GM08714 (cell line): ENCODE measurements around the gene TSHZ2.
"Not testable (repeated sequence)": the region's sequence is repeated elsewhere in the genome, so short reads cannot be mapped to it uniquely, and the experiment has no call there.

Experiments used
- H3K4me3 ChIP-seq: fragments of 200-500 bp; sonication (Bioruptor generic); 2 replicates; pipeline ENCODE4 v1.5.1; 2014; ENCODE audit warnings: mild to moderate bottlenecking, low read length, inconsistent platforms
- ZNF274 ChIP-seq: IDR thresholded peaks from 2 replicates; pipeline ENCODE4 v1.6.1; 2012; ENCODE audit warnings: mild to moderate bottlenecking, low read depth, low read length

The TSHZ2 gene

DNA sequence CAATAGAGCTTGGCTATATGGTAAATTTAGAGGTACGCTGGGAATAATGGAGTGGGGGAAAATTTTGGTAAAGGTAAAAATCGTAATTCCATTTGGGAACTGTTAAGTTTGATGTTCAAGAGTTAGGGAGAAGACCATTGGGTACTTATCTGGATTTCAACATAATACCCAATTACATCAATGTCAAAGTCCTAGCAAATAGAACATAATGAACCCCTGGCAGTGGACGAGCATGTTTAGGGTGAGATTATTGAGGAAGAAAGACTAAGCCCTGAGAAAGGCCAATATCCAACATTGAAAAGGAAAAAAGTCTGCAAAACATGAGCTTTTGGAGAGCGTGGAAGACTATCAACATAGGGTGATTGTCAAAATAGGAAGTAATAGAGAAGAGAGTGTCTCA, 106.6 kb downstream of the TSHZ2 start:
- TF ChIP-seq ZNF274 = no peak
- no peak overlapping the region for H3K4me3 ChIP-seq

DNA sequence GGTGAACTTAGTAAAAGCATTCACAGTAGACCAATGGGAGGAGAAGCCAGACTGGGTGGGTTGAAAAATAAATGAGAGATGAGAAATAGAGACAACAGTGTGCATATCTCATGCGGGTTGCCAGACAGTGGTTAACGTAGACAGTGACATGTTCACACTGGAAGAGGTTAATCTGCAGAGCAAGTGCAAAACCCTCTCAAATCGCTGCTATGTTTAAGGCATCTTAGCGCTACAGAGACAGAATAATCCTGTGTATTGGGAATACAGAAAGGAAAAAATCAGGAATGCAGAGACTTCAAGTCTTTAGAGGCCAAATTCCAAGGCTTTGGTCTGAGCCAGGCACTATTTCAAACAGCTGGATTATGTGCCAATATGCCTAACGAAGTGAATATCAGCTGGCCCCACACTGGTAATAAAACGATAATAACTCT, 107.1 kb downstream of the TSHZ2 start:
- TF ChIP-seq ZNF274 = no peak
- H3K4me3 ChIP-seq = no peak overlapping the region

DNA sequence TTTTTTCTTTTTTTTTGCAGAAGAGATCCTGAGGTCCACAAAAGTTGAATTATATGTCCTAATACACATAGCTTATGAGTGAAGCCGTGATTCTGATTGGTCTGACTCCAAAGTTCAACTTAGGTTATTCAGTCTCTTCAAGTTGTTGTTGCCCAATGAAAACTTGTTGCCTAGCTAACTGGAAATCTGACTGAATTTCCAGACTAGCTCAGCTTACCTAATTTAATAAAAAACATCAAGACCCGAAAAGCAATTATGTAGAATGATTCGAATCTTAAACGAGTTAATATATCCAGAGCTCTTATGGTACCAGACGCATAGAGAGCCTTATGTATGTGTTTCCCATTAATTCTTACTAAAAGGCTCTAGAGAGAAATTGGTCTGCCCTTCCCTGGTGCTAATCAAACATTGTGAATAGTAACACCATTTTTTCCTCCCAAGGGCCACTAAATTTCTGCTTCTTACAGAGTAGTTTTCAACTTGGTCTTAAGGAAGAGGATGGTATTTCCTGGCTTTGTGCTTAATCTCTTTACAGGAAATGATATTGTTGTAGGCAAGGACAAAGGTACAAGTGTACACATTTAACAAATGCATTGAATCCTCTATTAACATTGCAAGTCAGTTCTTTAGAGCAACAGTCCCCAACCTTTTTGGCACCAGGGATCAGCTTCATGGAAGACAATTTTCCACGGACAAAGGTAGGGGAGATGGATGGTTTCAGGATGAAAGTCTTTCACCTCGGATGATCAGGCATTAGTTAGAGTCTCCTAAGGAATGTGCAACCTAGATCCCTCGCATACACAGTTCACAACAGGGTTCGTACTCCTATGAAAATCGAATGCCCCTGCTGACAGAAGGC, 107.9 kb downstream of the TSHZ2 start:
- TF ChIP-seq ZNF274 = no peak
- H3K4me3 ChIP-seq = no peak overlapping the region

DNA sequence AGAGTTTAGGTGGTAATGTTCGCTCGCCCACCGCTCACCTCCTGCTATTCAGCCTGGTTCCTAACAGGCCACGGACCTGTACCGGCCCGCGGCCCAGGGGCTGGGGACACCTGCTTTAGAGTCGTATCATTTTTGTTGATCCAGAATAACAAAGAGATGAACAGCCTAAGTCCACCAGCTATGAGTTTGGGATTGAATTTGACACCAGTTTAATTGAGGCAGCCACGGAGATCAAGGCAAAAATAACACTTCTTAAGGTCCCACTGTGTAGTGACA, 108.5 kb downstream of the TSHZ2 start:
- no peak overlapping the region for H3K4me3 ChIP-seq
- no peak for TF ChIP-seq ZNF274

DNA sequence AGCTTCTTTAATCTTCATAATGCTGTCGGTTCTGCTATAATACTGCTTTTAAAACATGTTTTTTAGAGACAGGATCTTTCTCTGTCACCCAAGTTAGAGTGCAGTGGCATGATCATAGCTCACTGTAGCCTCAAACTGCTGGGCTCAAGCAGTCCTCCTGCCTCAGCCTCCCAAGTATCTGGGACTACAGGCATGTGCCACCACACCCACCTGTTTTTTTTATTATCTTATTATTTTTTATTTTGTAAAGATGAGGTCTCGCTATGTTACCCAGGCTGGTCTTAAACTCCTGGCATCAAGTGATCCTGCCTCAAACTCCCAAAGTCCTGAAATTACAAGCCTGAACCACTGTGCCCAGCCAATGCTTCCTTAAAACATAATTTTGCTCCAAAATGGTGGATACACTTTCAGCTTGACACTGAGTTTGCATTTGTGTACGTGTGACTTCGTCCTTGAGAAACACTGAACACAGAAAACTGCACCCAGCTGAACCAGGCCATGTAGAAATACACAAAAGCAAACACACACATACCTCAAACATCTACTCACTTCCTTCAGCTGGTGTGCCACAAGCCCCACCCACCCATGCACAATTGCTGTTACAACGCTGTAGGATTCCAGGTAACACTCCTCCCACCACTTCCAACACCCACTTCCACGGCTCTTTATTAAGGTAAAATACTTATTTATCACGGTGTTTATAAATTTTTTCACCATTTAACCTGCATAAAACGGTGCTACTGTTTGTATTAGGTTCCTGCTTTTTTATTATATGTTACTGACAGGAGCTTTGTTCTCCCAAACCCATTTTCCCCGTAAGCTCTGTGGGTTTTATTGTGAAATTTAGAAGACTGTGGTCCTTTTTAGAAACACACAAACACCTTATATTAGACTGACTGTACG, 109.1 kb downstream of the TSHZ2 start:
- TF ChIP-seq ZNF274 = no peak
- no peak overlapping the region for H3K4me3 ChIP-seq

DNA sequence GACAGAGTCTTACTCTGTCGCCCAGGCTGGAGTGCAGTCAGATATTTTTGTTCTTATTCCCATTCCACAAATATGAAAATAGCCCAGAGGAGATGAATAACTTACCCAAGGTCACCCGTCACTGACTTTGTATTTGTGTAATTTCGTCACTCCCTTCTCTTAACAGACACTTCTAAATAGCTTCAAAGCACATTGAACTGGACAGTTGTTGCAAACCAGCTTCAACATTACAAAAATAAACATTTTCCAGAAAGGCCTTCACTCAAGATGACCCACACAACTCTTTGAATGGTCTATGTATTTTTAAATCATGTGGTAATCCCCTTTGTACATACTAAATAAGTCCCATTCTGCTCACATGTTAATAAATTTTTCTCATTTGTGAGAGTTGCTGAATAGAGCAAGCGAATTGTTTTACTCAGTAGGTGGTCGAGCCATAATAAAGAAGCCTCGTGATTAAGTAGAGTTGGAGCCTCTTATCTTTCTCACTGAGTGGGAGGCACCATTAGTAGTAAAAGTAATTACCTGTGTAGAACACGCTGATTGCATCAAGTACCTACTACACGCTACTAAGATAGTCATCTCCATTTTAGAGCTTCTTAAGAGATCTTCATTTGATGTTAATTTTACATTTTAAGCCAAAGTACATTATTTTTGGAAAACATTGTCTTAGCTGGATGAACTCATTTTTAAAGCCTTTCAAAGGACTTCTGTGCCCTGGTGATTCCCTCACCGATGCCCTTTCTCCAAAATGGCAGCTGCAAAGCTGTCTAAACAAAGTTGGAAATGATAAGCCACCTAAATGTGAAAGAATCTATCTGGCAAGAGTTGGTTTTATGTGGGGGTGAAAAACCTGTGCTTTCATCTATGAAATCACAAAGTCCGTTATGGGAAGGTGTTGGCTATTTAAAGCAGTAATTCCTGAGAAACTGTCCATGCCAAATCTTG, 110.0 kb downstream of the TSHZ2 start:
- TF ChIP-seq ZNF274 = no peak
- H3K4me3 ChIP-seq = no peak overlapping the region

DNA sequence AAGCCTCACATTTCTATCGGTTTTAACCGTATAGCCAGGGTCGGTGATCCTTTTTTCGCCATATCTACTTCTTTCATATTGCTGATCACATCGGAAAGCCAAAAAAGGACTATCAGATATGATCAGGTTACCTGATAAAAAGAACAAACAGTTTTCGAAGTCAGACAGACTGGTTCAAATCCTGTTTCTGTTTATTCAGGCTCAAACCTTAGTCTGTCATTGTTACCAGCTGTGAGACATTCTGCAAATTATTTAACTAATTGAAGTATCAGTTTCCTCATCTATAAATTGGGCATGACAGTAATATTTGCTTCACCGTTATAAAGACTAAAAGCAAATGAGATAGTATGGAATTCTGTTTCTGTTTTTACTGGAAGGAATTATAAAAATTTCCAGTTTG, 111.3 kb downstream of the TSHZ2 start:
- TF ChIP-seq ZNF274 = no peak
- H3K4me3 ChIP-seq = no peak overlapping the region

DNA sequence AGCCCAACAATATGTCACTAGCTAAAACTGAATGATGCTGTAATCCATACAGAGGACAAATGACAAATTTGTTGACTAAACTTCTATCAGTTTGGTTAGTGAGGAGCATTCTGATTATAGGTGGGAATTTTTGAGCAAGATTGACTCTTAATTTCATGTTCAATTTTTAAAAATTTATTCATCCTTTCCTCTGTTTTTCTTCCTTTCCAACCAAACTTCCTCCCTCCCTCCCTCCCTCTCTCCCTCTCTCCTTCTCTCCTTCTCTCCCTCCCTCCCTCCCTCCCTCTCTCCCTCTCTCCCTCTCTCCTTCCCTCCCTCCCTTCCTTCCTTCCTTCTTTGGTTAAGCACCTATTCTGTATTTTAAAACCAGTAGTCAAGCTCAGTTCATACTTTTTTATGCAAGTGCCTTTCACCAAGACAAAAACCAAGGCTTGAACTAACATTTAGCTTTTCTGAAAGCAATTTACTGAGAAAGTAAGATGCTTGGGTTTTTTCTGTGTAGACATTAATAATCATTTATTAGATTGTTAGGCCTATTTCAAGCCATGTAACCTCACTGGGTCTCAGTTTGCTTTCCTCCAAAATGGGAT, 112.3 kb downstream of the TSHZ2 start:
- no peak overlapping the region for H3K4me3 ChIP-seq
- no peak for TF ChIP-seq ZNF274

DNA sequence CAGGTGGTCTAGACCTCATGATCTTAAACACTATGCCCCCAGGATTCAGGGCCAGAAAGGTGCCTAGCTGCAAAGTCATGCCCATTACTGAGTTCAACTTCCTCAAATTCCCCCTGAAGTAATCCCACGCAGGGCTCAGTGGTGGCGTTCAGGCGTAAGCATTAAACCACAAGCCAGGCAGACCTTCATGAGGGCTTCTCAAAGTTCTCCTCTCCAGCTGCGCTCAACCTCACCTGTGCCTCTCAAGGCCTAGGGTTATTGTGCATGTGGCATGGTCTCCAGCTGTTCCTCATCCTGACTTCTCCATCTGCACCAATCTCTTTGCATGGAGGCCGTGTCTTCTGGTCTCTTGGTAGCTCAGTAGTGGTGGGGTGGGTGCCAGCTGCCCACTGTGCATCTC, 113.6 kb downstream of the TSHZ2 start:
- TF ChIP-seq ZNF274 = no peak
- H3K4me3 ChIP-seq = no peak overlapping the region

DNA sequence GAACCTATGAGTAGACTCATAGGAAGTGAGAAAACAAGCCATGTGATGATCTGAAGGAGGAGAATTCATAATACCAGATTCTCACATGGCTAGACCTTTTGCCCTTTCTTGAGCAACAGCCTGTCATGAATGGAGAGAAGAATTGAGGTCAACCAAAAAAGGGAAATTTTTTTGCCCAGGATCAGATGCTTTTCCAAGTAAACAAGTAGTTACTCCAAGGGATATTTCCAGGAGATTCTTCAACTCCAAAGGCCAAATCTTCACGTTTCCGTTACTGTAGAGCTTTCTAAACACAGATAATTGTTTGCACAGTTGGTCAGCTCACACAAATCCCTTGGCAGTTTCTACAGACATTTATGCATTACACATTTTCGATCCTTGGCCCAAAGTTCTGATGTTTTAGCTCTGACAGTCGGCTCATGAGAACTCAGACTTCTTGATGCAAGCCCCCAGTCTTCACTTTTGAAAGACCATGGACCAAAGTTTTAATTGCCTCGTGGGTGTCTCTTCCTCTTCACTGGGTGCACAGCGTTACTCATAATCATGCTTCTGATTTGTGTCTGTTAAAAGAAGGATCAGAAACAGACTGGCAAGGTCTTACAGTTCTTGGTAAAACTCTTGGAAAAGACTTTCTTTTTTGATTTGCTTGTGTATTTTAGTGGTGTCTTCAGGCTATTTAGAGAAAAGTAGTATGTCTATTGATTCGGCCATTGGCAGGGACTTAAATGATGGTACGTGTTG, 115.0 kb downstream of the TSHZ2 start:
- no peak overlapping the region for H3K4me3 ChIP-seq
- no peak for TF ChIP-seq ZNF274

DNA sequence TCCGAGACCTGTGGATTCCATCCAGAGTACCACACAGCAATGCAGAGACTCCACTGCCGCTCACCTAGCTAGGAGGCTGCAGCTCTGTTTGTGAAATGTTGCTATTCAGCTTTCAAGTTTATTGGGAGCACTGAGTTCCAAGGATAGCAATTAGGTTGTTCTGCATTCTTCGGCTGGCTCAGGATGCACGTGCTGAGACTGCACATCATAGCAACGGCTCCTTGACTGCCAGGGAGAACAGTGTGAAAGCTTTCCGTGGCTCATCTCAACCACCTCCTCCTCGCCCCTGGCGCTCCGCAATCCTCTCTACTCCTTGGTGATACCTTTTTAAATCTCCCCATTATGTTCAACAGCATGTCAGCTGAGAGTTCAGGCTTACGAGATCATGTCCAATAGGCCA, 116.6 kb downstream of the TSHZ2 start:
- TF ChIP-seq ZNF274 = no peak

DNA sequence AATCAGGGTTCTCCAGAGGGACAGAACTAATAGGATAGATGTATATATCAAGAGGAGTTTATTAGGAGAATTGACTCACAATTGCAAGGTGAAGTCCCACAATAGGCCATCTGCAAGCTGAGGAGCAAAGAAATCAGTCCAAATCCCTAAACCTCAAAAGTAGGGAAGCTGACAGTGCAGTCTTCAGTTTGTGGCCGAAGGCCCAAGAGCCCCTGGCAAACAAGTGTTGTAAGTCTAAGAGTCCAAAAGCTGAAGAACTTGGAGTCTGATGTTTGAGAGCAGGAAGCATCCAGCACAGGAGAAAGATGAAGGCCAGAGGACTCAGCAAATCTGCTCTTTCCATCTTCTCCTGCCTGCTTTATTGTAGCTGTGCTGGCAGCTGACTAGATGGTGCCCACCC, 117.7 kb downstream of the TSHZ2 start:
- H3K4me3 ChIP-seq = not testable (repeated sequence)

More for the DNA sequence above, 116.6 kb downstream of the TSHZ2 start:
- H3K4me3 ChIP-seq = no peak overlapping the region

DNA sequence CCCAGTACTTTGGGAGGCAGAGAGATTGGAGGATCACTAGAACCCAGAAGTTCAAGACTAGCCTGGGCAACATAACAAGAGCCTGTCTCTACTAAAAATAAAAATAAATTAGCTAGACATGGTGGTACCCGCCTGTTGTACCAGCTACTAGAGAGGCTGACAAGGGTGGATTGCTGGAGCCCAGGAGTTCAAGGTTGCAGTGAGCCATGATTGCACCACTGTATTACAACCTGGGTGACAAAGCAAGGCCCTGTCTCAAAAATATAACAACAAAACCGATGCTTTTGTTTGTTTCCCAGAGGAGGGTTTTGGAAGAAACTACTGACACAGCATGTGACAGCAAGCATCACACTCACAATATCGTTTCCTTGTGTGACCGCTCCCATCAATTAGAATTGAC, 119.6 kb downstream of the TSHZ2 start:
- TF ChIP-seq ZNF274 = no peak
- H3K4me3 ChIP-seq = no peak overlapping the region
